ENCODE measurements around the gene ANKRD33. TPM values are rescaled to one million over a fixed set of nuclear protein-coding genes. Genes with fewer than 3 reads are reported as not detected.

ANKRD33 gene
- total and polyA plus RNA-seq, 2 of the 8 experiments (the other 6 are each of a cell fraction or from before 2014, with no cell fraction given): 0.41 to 0.53 TPM

DNA sequence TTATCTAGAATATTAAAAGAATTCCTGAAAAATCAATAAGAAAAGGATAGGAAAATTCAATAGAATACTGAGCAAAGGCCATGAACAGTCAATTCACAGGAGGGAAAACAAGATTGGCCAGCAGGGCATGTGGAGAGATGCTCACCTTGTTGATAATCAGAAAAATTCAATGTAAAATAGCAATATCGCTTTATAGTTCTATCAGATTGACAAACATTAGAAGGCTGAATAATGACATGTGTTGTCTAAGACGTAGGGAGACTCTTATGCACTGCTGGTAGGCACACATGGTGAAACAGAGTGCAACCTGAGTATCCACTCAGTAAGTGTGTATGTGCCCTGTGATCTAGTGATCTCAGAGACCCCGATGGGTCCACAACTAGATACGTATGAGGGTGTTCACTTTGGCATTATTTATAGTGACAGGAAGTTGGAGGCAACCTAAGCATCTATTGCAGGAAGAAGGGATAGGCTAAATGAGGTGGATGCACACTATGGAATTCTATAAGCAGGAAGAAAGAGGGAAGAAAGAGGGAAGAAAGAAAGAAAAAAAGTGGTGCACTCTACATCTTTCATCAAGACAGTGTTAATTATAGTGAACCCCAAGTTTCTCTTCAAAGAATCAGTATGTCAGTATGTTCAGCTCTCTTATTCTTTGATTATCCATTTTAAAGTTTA, 3.8 kb upstream of the ANKRD33 start:
- ChIA-PET CTCF (ENCODE audit: partially characterized antibody) (interaction anchor here (1.2 to 9.1 kb wide), 5 partner anchors 11 to 295 kb away, joined by 3 to 120 read pairs (median 11); a partner anchor contains a TSS), POLR2A (ENCODE audit: partially characterized antibody) (interaction anchor here (0.5 kb wide), 1 partner anchor 72 kb away, joined by 3 read pairs; no protein-coding TSS in a partner anchor)
- no peak overlapping the region for H3K27ac ChIP-seq (ENCODE audit: low read depth, low read length)

More for the DNA sequence above, 3.8 kb upstream of the ANKRD33 start:
- Histone ChIP-seq H2BK120ac (replicated peaks; ENCODE audit: low read depth, low read length) (no peak overlapping the region), H3K23ac (ENCODE audit: insufficient read length) (no peak overlapping the region), H3K4me1 (replicated peaks in 1 of 4; ENCODE audit: control insufficient read depth in 3 of 4, insufficient read depth in 4 of 4, low read length in 3 of 4) (peaks cover 0 to 3% (median 3%) of the 10 kb centered on the region in 4 experiments; a peak in 3 of 7 replicates), H3K18ac (ENCODE audit: extremely low read depth, low read length) (no peak overlapping the region), H3K4me3 (ENCODE audit: extremely low read depth in 1 of 4, insufficient read depth in 2 of 4, low read depth in 3 of 4, low read length in 4 of 4) (no peak overlapping the region), H3K4ac (replicated peaks; ENCODE audit: insufficient read length, low read depth, low read length) (no peak overlapping the region), H3K9me3 (ENCODE audit: insufficient read depth in 2 of 2, low read depth in 1 of 2, low read length in 1 of 2) (no peaks in the 10 kb centered on the region), H3K27me3 (replicated peaks in 1 of 4; ENCODE audit: control insufficient read depth in 3 of 4, extremely low read depth in 1 of 4, insufficient read depth in 3 of 4, low read length in 3 of 4) (peaks cover 0 to 10% (median 6%) of the 10 kb centered on the region in 4 experiments; a peak in 3 of 7 replicates), H2BK15ac (ENCODE audit: low read length) (no peak overlapping the region), H3K36me3 (ENCODE audit: control insufficient read depth in 2 of 4, insufficient read depth in 4 of 4, low read length in 3 of 4) (no peaks in the 10 kb centered on the region), H4K91ac (replicated peaks; ENCODE audit: insufficient read length, low read length) (no peak overlapping the region), H4K20me1 (replicated peaks in 1 of 2; ENCODE audit: control insufficient read depth in 1 of 2, insufficient read depth in 2 of 2, low read length in 2 of 2) (no peaks in the 10 kb centered on the region), H4K8ac (ENCODE audit: extremely low read depth, insufficient read depth, low read length) (no peak overlapping the region), H2AFZ (ENCODE audit: low read length) (no peak overlapping the region), H3K79me2 (ENCODE audit: control insufficient read depth in 1 of 2, insufficient read depth in 2 of 2, low read length in 2 of 2) (no peaks in the 10 kb centered on the region), H3K56ac (replicated peaks; ENCODE audit: insufficient read length, low read depth, low read length) (no peak overlapping the region), H2BK20ac (ENCODE audit: low read length) (no peak overlapping the region), H3K9ac (replicated peaks in 1 of 4; ENCODE audit: extremely low read depth in 1 of 4, low read depth in 3 of 4, low read length in 3 of 4) (no peak overlapping the region), H3K23me2 (ENCODE audit: low read depth, low read length) (no peaks in the 10 kb centered on the region), H2BK5ac (ENCODE audit: low read depth, low read length) (no peak overlapping the region), H2AK5ac (ENCODE audit: low read depth, low read length) (peak overlapping the region; percentile 70; the same call in 1 of the 2 replicates), H2BK12ac (ENCODE audit: low read depth, low read length) (no peak overlapping the region), H3K14ac (ENCODE audit: insufficient read length) (no peak overlapping the region), H4K5ac (ENCODE audit: insufficient read length, low read depth, low read length) (no peak overlapping the region), H3K4me2 (ENCODE audit: insufficient read depth in 1 of 2, low read depth in 2 of 2, low read length in 2 of 2) (no peak overlapping the region), H3K79me1 (ENCODE audit: low read depth, low read length) (no peaks in the 10 kb centered on the region)
- no peak for FAIRE-seq
- no peak for DNase-seq (ENCODE audit: low read depth in 1 of 2, low spot score in 2 of 2)
- no peak for TF ChIP-seq CREB1 (IDR thresholded peaks at IDR 0.05)
- no peak for TF ChIP-seq RAD21 (IDR thresholded peaks at IDR 0.05 in 1 of 2, conservative IDR thresholded peaks at IDR 0.05 in 1 of 2; ENCODE audit: low read depth in 2 of 2, low read length in 2 of 2)
- TF ChIP-seq BCL11A (IDR thresholded peaks at IDR 0.05; ENCODE audit: low read depth in 2 of 2, low read length in 2 of 2): no peak
- no peak for TF ChIP-seq KDM1A (IDR thresholded peaks at IDR 0.05; ENCODE audit: borderline replicate concordance, low read length)
- TF ChIP-seq SIN3A (conservative IDR thresholded peaks at IDR 0.05 in 1 of 2, IDR thresholded peaks at IDR 0.05 in 1 of 2; ENCODE audit: low read depth in 1 of 2, low read length in 2 of 2): no peak
- TF ChIP-seq MAFK (IDR thresholded peaks at IDR 0.05; ENCODE audit: low read depth, low read length): no peak
- no peak for TF ChIP-seq BACH1 (IDR thresholded peaks at IDR 0.05; ENCODE audit: low read length)
- no peak for TF ChIP-seq FOSL1 (IDR thresholded peaks at IDR 0.05; ENCODE audit: insufficient read depth, low read depth, low read length)
- TF ChIP-seq CHD1 (IDR thresholded peaks at IDR 0.05; ENCODE audit: low read depth, low read length): no peak
- no peak for TF ChIP-seq NRF1 (IDR thresholded peaks at IDR 0.05; ENCODE audit: low read depth, low read length)
- no peak for TF ChIP-seq HDAC2 (IDR thresholded peaks at IDR 0.05; ENCODE audit: borderline replicate concordance in 1 of 2, low read depth in 2 of 2, low read length in 2 of 2)
- TF ChIP-seq CBX5 (IDR thresholded peaks at IDR 0.05; ENCODE audit: low read depth, low read length): no peak
- 81% methylated on average over 4 of the region's 4 CpGs; no CpG with 5 or more reads in 1 of the 2 experiments for WGBS, 2 experiments (ENCODE audit: extremely low coverage in 1 of 2, insufficient coverage in 1 of 2, insufficient read length in 1 of 2, insufficient replicate concordance in 2 of 2, low coverage in 1 of 2, low lambda C conversion rate in 2 of 2, missing lambda C conversion rate in 1 of 2)

Data from H1 (cell line).